Astrocyte of the cerebellum (primary cell): ENCODE data around the gene NOP53.
A peak's percentile ranks its signal among the peaks of the same experiment; 100 is the strongest.
"Not testable (repeated sequence)": the region's sequence is repeated elsewhere in the genome, so short reads cannot be mapped to it uniquely, and the experiment has no call there.

ENCODE experiments used
- DNase-seq: peaks from one replicate; pipeline ENCODE4 v3.0.0-alpha.2; 2011; ENCODE audit warnings: low read depth
- H3K4me3 ChIP-seq: 2 replicates; pipeline ENCODE4 v1.5.1; 2011; ENCODE audit warnings: mild to moderate bottlenecking, low read depth, low read length, moderate library complexity
- CTCF ChIP-seq: IDR thresholded peaks from 2 replicates; pipeline ENCODE4 v1.5.1; 2012; ENCODE audit warnings: low read length, low read depth, moderate library complexity, mild to moderate bottlenecking; ENCODE audit errors: missing control alignments
- in situ Hi-C: cut with HindIII; loops from 2 replicates; pipeline ENCODE4 v1.10.0; 2017; ENCODE audit warnings: low sequenced_read_pairs

The NOP53 gene

GRCh38 chr19:47711652-47712242 is 33.6 kb upstream of the NOP53 start:
- TF ChIP-seq CTCF = no peak
- no peak for DNase-seq
- in situ Hi-C loops = no loop called here
- H3K4me3 ChIP-seq = no peak overlapping the region

- peak; percentile 89 for TF ChIP-seq CTCF
- DNase-seq = no peak
- in situ Hi-C loops = no loop called here
- H3K4me3 ChIP-seq = peak within 1 kb of the TSS; percentile 84
Observed at GRCh38 chr19:47713046-47714021, 32.0 kb upstream of the NOP53 start, which contains the start of gene EHD2. TSS of gene EHD2 (plus strand) at chr19:47713422. CDS start at chr19:47716613, 3,191 bp downstream.

DNA sequence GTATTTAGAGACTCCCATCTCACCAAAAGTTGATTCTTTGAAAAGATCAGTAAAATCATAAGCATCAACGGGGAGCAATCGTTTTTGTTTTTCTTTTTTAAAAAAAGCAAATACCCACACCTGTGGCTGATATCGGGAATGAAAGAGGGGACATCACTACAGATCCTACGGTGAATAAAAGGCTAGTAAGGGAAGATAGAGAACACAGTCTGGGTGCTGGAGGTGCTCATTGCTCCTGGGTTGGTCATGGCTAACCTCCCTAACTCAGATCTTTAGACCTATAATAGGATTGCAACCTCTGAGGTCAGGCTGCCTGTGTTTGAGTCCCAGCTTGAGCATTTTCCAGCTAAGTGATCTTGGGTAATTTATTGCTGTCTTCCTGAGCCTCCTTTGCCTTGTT is 31.0 kb upstream of the NOP53 start:
- H3K4me3 ChIP-seq = peak overlapping the region; percentile 84
- no peak for TF ChIP-seq CTCF
- in situ Hi-C loops = no loop called here
- no peak for DNase-seq

GRCh38 chr19:47714855-47715254 is 30.5 kb upstream of the NOP53 start:
- in situ Hi-C loops, DNase-seq: not testable (repeated sequence)
- H3K4me3 ChIP-seq = peak overlapping the region; percentile 10

DNA sequence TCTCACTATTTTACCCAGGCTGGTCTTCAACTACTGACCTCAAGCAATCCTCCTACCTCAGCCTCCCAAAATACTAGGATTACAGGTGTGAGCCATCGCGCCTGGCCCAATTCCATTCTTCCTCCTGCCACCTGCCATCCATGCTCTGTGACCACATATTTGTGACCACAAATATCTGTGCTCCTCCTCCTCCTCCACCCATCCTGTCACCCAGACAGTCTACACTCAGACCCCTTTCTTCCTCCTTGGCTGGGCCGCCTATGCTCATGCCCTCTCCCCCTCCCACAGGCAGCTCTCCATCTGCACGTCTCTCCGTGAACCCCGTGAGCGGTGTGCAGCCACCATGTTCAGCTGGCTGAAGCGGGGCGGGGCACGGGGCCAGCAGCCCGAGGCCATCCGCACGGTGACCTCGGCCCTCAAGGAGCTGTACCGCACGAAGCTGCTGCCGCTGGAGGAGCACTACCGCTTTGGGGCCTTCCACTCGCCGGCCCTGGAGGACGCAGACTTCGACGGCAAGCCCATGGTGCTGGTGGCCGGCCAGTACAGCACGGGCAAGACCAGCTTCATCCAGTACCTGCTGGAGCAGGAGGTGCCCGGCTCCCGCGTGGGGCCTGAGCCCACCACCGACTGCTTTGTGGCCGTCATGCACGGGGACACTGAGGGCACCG is 28.9 kb upstream of the NOP53 start:
- no peak for DNase-seq
- no peak for TF ChIP-seq CTCF
- in situ Hi-C loops = no loop called here
- H3K4me3 ChIP-seq = no peak overlapping the region

GRCh38 chr19:47718415-47719046 is 26.8 kb upstream of the NOP53 start:
- in situ Hi-C loops, DNase-seq: not testable (repeated sequence)
- peak overlapping the region; percentile 15 for H3K4me3 ChIP-seq
